HG02678 (cell line): ENCODE results near the gene PSRC1.
"Not testable (repeated sequence)": the region's sequence is repeated elsewhere in the genome, so short reads cannot be mapped to it uniquely, and the experiment has no call there.

Experiments
- ATAC-seq: cut with Tn5 transposase; IDR thresholded peaks from one replicate; pipeline ENCODE4 v1.9.1; 2021; ENCODE audit warnings: mild to moderate bottlenecking, moderate library complexity; ENCODE audit not compliant: unreplicated experiment

The PSRC1 gene

DNA sequence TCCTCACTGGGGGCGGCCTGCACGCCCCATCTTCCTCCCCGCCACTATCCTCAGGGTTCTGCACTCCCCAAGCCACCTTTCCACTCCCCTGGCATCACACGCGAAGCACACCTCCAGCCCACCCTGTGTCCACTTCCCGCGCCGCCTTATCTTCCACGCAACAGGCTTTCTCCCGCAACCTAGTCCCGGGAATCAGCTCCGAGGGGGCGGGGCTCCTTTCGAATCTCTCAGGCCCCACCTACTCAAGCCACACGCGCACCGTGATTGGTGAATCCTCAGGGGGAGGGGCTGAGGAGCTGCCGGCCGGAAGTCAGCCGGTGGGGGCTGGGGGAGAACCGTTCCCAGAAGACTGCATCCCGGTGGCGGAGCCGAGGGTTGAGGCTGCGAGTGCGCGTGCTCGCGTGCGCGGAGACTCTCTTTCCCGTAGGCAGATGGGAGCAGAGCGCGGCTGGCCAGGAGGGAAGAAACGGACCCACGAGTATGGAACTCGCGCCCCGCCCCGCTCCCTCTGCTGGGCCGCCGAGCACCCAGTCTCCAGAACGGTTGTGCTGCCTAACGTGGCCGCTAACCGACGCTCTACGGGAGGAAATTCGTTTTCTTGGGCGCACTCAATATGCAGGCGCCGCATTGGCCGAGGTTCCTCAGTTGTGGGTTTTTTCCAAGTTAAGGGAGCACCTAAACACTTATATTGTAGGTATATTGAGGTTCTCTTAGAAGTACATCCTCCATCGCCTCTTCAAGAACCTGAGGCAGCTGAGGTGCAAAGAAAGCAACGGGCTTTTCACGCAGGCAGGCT, at the start of gene PSRC1:
Gene PSRC1, minus strand, starts transcription at position 194 of the 796 bp plus-strand sequence.
- ATAC-seq = peak; percentile 96

GRCh38 chr1:109331113-109331512, 48.2 kb upstream of the PSRC1 start:
- ATAC-seq = no peak

DNA sequence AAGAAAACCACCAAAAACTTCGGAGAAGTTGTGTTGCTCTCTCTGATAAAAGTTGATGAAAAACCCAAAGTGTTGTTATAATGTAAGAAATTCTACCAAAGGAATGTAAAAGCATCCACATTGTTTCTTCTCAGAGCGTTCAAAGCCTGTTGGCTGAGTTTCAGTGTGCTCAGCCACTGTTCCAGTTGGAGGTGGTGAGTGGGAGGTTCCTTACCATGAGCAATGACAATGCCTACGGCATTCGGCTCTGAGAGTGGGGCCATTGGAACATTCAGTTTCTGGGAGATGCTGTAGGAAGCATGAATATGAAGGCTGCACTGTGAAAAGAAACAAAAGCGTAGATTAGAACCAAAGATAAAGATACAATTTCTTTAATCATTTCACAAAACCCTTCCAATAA, 44.3 kb upstream of the PSRC1 start:
- ATAC-seq = no peak

DNA sequence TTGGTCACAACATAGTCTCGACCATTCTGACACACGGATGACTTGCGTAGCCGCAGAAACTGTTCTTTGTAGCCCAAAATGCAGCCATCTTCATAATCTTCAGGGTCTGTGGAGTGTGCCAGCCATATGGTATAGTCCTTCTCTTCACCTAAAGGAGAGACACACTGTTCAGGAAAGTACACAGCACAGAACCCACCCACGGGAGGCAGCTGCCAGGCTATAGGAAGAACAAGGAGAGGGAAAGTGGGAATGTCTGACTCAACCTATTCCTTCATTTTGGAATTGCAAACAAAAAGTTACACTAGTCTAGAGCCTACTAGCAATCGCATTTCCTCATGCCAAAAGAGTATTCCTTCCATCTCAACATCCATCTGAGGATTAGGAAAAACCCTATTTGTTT, 40.0 kb upstream of the PSRC1 start:
- no peak for ATAC-seq

GRCh38 chr1:109319114-109319513, 36.2 kb upstream of the PSRC1 start:
- no peak for ATAC-seq

DNA sequence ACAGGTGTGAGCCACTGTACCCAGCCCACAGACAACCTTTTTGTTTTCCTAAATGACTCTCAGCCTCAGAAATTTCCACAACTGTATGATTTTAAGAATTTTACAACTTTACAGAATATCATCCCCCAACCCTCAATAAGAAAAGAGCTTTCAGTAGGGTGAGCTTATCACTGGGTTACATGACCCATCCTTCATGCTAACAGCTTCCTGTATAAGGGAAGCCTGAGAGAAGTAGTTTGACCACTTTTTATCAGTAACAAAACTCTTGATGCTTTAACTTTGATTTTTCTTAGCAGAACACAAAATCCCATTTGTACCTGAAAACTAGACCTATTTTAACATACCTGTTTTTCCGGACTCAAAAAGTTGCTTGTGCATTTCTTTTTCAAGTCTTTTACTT, 33.6 kb upstream of the PSRC1 start:
- no peak for ATAC-seq

DNA sequence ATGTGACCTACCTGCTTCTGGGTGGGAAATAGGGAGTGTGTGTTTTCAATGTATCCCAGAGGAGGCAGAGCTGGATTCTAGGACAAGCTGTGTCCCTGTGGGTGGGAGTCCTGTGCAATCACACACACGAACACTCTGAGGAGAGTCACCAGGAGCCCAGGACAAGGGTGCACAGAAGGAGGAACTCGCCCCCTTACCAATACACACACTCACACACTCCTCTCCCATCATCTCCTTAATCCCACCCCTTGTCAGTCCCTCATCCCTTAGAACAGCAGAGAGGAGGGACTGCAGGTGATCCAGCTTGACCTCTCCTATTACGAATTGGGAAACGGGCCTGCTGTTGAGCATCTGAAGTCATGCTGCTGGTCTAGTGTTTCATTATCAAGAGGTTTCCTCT, 32.3 kb upstream of the PSRC1 start:
- no peak for ATAC-seq

GRCh38 chr1:109314795-109315194, 31.9 kb upstream of the PSRC1 start:
- no peak for ATAC-seq

DNA sequence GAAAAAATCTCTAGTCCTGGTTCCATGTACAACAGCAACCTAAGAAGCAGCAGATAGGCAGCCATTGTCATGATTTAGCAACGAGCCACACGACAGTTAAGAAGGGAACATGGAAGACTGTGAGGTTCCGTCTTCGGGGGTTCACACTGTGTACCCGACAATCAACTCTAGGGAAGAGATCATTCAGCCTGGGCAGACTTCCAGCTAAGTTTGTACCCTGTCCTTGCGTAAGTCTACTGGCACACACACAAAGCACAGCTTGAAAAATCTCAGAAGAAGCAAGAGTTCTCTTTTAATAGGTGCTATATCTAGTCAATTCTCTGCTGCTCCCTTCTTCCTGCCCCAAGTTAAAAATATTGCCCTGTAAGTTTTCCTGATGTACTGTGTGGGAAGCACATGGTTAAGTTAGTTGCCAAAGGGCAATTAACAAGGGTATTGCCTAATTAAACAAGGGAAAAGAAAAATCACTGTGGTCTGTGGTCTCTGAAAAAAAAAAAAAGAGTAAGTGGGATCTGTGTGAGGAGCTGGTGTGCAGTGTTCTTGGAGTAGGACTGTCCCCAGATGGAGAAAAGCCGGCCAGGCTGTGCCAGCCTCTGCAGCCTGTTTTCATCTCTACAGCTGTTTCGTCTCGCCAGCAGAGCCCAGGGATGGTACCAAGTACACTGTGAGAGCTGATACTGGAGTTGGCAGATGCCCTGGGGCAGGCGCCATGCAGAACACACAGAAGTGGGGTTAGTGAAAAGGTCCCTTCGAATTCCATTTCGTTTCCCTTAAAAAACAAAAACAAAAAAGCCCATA, 30.2 kb upstream of the PSRC1 start:
- ATAC-seq = no peak

GRCh38 chr1:109312246-109312645, 29.3 kb upstream of the PSRC1 start:
- ATAC-seq = no peak

- ATAC-seq = no peak
These were observed 26.4 kb upstream of the PSRC1 start for GRCh38 chr1:109309347-109309746.

GRCh38 chr1:109307274-109308021, 24.5 kb upstream of the PSRC1 start:
- no peak for ATAC-seq

DNA sequence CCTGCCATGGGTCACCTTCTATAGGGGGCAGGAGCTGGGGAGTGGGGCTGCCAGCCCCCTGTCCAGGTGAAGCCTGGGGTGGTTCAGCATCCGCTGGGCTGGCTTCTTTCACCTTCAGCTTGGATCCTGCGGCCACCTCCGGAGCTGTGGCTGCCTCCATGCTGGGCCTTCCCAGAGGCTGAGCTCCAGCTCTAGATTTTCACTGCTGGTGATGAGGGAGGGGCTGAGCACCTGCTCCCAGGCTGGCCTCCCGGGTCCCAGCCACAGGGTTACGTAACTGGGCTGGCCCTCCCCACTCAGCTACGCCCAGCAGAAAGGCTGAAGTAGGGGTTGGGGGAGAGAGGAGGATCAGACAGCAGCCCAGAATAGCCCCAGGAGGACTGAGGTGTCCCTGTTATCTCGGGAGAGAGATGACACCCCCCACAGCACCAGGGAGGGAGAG, 23.9 kb upstream of the PSRC1 start, which contains the start of gene MYBPHL:
Gene MYBPHL, minus strand, starts transcription at position 180 of the 442 bp plus-strand sequence. Its CDS starts 20 bp downstream, at position 160.
- no peak for ATAC-seq

DNA sequence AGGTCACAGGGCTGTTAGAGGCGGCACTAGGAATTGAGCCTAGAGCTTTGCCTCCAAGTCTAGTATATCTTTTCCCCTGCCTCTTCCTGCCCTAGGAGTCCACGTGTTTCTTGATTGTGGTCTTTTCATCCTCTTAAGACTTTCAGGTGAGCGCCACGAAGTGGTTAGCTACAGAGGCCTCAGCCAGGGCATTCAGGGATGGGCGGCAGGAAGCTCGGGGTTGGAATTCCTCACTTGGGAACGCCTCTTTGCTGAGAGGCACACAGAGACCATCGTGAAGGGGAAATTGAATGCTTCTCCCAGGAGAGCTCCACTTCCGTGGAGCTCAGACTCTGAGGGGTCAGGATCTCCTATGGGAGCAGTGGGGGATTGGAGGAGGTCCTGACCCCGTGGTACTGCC, 23.0 kb upstream of the PSRC1 start:
- not testable (repeated sequence) for ATAC-seq

GRCh38 chr1:109304226-109304920, 21.4 kb upstream of the PSRC1 start:
- no peak for ATAC-seq

- no peak for ATAC-seq
These were observed 18.9 kb upstream of the PSRC1 start for GRCh38 chr1:109301874-109302273.

- ATAC-seq = no peak
These were observed 17.8 kb upstream of the PSRC1 start for GRCh38 chr1:109300650-109301151.

DNA sequence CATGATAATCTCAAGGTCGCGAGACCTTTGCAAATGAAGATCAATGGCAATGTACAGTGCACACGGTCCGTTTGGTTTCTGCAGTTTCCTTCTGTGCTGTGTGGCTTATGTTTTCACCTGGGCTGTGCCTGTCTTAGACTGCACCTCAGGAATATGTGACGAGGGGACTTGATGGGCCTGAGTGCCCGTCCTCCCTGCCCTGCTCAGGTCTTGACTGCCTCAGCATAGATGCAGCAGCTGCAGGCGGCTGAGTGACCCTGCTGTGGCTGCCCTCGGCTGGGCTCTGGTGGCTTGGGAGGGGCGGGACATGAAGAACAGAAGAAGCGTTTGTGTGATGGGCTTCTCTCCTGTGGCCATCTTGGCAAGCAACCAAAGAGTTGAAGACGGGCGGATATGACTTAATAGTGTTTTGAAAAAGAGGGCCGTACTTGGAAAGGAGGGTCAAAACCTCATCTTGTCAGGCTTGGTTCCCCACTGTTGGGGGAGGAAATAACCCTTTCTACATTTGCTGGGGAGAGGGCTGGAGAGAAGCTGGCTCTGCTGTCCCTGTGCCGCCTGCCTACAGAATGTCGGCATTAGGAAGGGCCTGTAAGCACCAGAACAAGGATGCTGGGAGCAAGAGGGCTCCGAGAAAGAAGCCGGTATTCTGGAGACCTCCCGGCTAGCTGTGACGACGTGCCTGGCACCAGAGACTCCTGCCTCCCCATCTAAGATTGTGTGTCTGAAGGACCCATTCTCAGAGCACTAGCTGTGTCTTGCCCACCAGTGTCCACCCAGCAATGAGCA, 16.8 kb upstream of the PSRC1 start:
- no peak for ATAC-seq

DNA sequence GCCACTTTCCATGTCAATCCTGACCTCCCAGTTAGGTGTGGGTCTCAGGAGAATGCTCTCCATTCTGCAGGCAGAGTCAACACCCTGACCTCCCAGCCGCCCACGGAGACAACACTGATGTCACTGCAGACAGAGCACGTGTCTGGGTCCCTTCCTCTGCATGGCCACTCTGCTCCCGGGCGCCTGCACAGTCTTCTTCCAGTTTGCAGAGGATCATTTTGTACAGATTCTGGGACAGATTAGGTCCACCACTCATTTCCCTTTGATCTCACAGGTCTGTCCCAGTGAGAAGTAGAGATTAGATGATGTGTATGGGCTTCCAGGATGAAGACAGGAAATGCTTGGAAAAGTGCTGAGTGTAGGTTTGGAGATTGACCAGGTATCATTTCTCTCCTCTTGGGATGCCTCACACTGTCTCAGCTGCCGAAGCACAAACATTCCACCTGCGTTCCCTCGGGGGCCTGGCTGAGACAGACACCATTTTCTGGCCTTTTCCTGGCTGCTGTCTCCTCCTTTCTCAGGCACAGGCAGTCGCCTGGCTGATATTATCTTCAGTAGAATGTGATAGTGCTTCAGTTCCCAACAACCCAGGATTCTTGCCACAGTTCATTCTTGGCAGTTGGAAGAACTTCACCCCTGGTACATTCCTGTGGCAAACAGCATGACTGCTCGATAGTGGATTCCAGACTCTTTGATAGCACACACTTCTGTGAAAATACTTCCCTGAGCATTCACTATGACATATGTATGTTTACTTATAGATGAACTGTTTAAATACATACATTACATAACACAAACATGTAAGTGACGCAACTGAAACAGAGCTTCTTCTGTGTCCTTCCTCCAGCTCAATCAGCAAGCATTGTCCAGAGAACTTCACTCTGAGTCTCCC, 16.0 kb upstream of the PSRC1 start:
- no peak for ATAC-seq
